T-helper 1 cell treated with Interleukin-12 subunit alpha and Interleukin-12 subunit beta and Interleukin-4 antibody, amounts not matched to agents 30 ng/mL and 1 ng/mL, for 36 hours (primary cell): ENCODE results near the gene ATF6. TPM values are rescaled to one million over a fixed set of nuclear protein-coding genes. Genes with fewer than 3 reads are reported as not detected.

Source experiments
- intact Hi-C: fragments of 100-400 bp; cut with micrococcal nuclease; formaldehyde crosslinking; loops from one replicate; pipeline ENCODE4 v1.15.1; 2024
- total RNA-seq: library from RNA; stranded (reverse); gene quantifications from 2 replicates; pipeline ENCODE4 v1.2.3, GENCODE V29; 2022

The ATF6 gene
- 21.2 and 24.5 TPM in 2 replicates for total RNA-seq

DNA sequence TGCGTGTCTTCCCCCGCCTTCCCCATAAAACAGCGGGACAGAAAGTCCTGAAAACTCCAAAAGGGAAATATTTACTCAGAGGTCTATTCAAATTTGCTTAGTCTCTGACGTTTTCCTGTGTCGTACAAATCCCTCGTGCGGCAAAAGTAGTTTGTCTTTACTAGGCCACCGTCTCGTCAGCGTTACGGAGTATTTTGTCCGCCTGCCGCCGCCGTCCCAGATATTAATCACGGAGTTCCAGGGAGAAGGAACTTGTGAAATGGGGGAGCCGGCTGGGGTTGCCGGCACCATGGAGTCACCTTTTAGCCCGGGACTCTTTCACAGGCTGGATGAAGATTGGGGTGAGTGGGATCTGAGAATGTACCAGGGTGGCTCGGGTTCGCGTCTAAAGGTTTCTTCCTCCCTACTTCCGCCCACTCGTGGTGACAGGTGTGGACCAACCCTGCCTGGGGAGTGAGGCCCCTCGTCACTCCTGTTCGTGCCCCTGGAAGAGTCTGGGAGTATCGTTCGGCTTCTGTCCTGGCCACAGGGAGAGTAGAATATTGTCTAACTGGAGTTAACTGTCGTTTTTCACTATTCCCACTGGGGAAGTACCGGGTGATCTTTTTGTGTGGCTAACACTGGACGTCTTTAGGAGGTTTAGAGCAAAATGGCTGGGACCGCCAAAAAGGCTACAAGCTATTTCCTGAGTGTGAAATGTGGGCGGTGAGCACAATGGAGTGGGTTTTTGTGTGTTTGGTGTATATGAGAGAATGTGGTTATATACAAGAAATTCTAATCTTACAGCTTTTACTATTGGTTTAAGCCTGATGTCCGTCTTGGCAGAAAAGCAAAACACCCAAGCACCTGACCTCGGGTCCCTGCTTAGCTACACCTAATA, at the start of gene ATF6:
Gene ATF6 (plus strand): TSS at position 219 of the 880 bp plus-strand sequence. CDS start 41 bp downstream, at position 260.
- intact Hi-C loops = loop anchor here (1.0 to 5.0 kb wide), 8 partner anchors 16 to 1556 kb away; partner anchors contain the start of genes DCAF8, NOS1AP, NUF2 and UAP1

DNA sequence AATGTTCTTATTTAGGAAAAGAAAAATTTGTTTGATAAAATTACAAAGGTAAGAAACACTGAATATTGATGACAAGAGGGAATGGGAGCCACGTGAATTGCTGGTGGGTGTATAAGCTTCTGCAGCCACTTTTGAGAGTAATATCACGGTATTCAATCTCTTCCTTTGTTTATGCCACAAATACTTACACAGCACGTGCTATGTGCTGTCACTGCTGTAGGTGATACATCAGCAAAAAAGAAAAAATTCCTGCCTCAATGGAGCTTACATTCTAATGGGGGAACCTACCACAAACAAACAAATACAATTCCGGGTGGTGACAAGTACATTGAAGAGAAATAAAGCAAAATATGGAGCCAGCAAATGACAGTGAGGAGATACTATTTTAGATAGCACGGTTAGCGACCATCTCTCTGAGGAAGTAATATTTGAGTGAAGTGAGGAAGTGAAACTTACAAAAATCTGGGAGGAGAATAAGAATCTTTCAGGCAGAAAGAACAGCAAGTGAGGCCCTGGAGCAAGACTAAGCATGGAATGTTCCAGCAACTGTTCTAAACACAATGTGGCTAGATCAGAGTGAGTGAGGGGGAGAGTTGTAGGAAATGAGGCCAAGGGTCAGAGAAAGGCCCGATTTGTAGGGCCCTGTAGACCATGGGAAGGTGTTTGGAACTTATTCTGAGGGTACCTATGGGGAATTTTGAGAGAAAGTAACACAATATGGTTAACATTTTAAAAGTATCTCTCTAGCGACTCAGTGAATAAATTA, 47.4 kb upstream of the ATF6 start:
- intact Hi-C loops = no loop called here

GRCh38 chr1:161719325-161719611, 46.9 kb upstream of the ATF6 start:
- intact Hi-C loops = no loop called here

DNA sequence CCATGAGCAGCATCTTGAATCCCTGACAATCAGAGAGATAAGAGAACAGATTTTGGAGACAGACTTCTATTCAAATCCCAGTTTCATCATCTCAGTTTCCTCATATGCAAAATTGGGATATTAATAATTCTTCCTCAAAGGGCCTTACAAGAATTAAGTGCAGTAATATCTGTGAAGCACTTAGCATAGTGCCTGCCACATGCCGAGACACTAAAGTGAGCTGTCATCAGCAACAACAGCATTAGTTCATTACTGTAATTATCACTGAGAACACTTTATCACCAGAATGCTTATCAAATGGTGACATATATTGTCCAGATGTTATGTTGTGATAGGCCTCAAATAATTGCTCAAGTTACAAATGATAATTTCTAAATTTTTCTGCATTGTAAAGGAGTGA, 45.7 kb upstream of the ATF6 start:
- intact Hi-C loops = no loop called here

GRCh38 chr1:161720956-161721737, 45.0 kb upstream of the ATF6 start, which contains the start of gene FCRLB:
FCRLB (plus strand) TSS chr1:161721544; CDS start chr1:161722673, 1,129 bp downstream.
- intact Hi-C loops = no loop called here

- intact Hi-C loops = no loop called here
Measured at GRCh38 chr1:161721738-161722343, 44.3 kb upstream of the ATF6 start.

DNA sequence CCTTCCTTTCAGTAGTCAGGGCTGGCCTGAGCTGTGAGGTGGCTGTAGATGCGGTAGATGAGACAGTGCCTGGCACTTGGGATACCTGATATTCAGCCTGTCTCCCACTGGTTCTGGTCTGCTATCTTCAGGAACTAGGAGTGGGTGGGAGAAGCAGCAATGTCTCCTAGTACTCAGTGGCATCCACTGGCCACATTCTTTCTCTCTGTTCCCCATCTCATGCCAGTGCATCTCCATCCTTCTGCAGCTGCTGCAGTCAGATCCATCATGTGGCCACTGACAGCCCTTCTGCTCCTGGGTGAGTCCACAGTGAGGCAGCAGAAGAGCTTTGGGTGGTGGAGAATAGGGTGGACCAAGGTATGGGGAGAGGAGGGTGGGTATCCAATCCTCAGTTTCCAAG, 43.7 kb upstream of the ATF6 start:
- intact Hi-C loops = no loop called here

- intact Hi-C loops = no loop called here
Measured at GRCh38 chr1:161723459-161724141, 42.5 kb upstream of the ATF6 start.

DNA sequence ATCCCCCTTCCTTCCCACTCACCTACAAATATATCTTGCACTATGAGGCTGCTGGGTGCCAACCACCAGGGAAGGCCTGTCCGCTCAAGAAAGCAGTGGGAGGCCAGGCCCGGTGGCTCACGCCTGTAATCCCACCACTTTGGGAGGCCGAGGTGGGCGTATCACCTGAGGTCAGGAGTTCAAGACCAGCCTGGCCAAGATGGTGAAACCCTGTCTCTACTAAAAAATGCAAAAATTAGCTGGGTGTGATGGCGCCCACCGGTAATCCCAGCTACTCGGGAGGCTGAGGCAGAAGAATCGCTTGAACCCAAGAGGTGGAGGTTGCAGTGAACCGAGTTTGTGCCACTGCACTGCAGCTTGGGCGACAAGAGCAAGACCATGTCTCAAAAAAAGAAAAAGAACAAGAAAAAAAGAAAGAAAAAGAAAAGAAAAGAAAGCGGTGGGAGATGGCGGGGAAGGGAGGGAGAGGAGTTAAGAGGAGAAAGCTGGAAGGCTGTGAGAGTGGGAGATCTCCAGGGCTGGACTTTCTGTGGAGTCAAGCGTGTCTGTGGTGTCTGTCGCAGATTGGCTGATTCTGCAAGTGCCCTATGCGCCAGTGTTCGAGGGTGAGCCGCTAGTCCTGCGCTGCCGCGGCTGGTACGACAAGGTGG, 40.7 kb upstream of the ATF6 start:
- intact Hi-C loops = loop anchor here (5.0 kb wide), 1 partner anchor 593 kb away; the partner anchor contains the start of gene DEDD

GRCh38 chr1:161725908-161726472, 40.1 kb upstream of the ATF6 start:
- intact Hi-C loops = loop anchor here (1.0 to 5.0 kb wide), 3 partner anchors 15 to 594 kb away; partner anchors contain the start of gene DEDD

DNA sequence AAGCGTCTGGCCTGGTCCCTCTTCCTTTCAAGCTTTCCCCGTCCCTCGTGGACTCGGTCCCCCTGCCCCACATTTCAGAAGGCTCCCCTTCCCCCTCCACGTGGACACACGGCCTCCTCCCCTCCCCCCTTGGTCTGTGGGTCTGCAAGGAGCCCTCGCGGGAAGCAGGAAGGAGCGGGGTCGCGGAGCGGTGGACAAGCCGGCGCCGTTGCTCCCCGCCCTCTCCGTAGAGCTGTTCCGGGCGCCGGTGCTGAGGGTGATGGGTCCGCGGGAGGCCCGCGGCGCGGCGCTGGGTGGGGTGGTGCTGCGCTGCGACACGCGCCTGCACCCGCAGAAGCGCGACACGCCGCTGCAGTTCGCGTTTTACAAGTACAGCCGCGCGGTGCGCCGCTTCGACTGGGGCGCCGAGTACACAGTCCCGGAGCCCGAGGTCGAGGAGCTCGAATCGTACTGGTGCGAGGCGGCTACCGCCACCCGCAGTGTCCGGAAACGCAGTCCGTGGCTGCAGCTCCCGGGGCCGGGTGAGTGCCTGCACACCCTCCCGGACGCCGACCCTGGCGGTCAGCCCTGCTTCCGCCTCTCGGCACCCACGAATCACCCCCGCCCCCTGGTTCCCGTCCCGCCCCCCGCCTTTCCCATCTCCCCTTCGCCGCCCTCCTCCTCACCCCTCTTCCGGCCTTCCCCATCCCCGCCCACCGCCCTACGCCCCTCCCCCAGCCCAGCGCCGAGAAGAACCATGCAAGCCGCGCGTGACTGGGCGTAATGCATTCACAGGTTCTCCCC, 39.5 kb upstream of the ATF6 start:
- intact Hi-C loops = loop anchor here (1.0 to 5.0 kb wide), 6 partner anchors 12 to 594 kb away; partner anchors contain the start of genes DEDD and DUSP12

DNA sequence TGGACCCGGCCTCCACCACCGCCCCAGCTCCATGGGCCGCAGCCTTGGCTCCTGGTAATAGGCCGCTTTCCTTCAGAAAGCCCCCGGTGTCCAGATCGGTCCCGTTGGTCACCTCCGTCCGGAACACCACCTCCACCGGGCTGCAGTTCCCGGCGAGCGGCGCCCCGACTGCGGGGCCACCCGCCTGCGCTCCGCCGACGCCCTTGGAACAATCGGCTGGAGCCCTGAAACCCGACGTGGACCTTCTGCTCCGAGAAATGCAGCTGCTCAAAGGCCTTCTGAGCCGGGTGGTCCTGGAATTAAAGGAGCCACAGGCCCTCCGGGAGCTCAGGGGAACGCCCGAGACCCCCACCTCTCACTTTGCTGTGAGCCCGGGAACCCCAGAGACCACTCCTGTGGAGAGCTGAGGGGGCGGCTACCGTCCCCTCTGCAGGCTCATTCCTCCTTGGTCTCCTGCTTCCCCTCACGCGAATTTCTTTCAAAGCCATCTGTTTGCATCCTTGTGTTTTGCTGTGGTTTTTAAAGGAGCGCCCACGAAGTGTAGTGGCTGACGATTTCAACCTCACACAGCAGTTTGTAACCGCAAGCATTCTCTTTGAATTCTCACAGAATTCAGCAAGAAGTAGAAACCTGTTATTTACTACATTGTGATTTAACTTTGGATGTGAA, 38.7 kb upstream of the ATF6 start:
- intact Hi-C loops = loop anchor here (1.0 to 5.0 kb wide), 5 partner anchors 11 to 595 kb away; partner anchors contain the start of genes DEDD and DUSP12

DNA sequence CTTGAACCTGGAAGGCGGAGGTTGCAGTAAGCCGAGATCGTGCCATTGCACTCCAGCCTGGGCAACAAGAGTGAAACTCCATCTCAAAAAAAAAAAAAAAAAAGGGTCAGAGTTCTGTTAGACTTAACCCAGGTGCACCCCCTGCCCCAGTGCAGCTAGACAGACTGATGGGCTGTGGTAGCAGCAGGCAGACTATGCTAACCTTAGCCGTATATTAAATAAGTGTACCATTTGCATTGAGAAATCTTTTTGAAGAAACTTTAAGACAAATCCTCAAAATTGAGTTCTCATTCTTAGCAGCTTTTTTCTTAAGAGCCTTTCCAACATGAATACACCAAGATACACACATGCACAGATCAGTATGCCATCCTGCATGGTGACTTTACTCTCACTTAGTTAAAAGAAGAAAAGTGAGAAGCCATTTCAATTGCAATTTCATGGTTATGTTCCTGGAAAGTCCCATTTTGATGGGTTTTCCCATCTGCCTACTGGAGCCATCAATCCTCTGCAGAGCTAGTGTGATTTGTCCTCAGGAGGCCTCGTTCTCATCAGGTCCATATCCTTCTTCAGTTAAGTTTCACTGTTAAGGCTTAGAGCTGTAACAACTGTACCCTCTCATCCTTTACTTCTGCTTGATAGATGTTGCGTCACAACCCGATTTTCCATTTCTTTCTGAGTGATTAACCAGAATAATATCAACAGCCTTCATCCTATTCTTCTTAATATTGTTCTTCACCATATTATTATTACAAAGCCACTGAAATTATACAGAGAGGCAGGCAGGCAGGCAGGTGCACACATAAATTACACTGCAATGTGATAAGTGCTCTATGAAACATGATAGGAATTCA, 37.5 kb upstream of the ATF6 start:
- intact Hi-C loops = loop anchor here (5.0 kb wide), 1 partner anchor 596 kb away; the partner anchor contains the start of gene DEDD

- intact Hi-C loops = no loop called here
Measured at GRCh38 chr1:161730050-161730564, 36.0 kb upstream of the ATF6 start.

GRCh38 chr1:161731241-161731640, 34.9 kb upstream of the ATF6 start:
- intact Hi-C loops = no loop called here

DNA sequence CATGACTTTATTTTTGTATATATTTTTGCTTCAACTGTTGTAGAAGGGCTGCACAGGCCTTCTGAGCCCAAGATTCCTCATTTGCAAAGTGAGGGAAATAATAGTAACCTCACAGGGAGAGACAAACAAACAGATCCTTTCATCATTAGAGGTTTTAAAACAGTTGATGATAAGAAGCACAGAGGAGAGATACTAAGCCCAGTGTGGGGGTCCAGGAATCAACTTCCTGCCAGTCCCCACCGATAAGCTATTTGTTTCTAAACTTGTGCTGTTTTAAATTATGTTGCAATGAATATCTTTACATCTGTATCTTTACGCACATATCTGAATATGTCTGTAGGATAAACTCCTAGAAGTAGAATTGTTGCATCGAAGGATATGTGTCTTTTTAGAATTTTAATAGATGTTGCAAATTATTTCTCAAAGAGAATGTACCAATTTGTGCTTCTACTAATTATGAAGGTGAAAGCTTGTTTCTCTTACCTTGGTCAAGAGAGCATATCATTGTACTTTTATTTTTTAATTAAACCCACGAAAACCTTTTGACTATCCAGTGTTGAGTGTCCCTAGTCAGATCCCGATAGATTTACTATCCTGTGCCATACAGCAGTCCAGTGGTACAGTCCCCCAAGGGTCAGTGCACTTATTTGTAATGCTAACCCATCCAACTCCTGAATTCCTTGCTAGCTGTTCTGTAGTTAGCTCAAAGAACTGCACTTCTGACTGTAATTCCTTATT, 34.0 kb upstream of the ATF6 start:
- intact Hi-C loops = no loop called here
